ENCODE results near the gene SLC8B1. TPM values are rescaled to one million over a fixed set of nuclear protein-coding genes. Genes with fewer than 3 reads are reported as not detected.

Gene SLC8B1
- total RNA-seq, 1 donor from 2014 or later = 44.6 TPM

- Mint-ChIP-seq H3K36me3 (ENCODE audit: low read depth, unreplicated experiment) (no peaks in the 10 kb centered on the region), H3K4me1 (ENCODE audit: unreplicated experiment) (peaks cover 2% of the 10 kb centered on the region), H3K27ac (ENCODE audit: unreplicated experiment) (no peak overlapping the region), H3K9me3 (ENCODE audit: unreplicated experiment) (no peaks in the 10 kb centered on the region), H3K4me3 (ENCODE audit: unreplicated experiment) (no peak overlapping the region), H3K27me3 (ENCODE audit: unreplicated experiment) (no peaks in the 10 kb centered on the region)
- DNase-seq (ENCODE audit: low spot score) = no peak
- TF ChIP-seq CTCF (IDR thresholded peaks at IDR 0.05; ENCODE audit: unreplicated experiment) = no peak
Observed at GRCh38 chr12:113268136-113268535, 66.8 kb downstream of the SLC8B1 start.

DNA sequence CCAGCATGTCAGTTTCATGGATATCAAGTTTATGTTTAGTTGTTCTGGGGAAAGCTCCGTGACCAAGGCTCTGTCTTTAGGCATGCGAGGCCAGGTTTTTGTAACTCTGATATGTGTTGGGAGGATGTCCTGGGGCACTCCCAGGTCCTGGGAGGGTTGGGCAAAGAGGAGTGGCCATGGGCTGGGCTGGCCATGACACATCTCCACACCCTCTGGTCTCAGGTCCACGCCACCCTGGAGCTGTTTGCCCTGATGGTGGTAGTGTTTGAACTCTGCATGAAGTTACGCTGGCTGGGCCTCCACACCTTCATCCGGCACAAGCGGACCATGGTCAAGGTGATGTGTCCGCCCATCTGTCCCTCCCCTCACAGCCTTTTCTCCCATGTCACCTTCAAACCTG lies 67.3 kb downstream of the SLC8B1 start:
- no peaks in the 10 kb centered on the region for H3K36me3 Mint-ChIP-seq (ENCODE audit: low read depth, unreplicated experiment)
- TF ChIP-seq CTCF (IDR thresholded peaks at IDR 0.05; ENCODE audit: unreplicated experiment) = no peak
- no peak overlapping the region for H3K4me3 Mint-ChIP-seq (ENCODE audit: unreplicated experiment)
- no peak for DNase-seq (ENCODE audit: low spot score)
- no peaks in the 10 kb centered on the region for H3K27me3 Mint-ChIP-seq (ENCODE audit: unreplicated experiment)
- peaks cover 2% of the 10 kb centered on the region for H3K4me1 Mint-ChIP-seq (ENCODE audit: unreplicated experiment)
- H3K27ac Mint-ChIP-seq (ENCODE audit: unreplicated experiment) = no peak overlapping the region
- no peaks in the 10 kb centered on the region for H3K9me3 Mint-ChIP-seq (ENCODE audit: unreplicated experiment)

DNA sequence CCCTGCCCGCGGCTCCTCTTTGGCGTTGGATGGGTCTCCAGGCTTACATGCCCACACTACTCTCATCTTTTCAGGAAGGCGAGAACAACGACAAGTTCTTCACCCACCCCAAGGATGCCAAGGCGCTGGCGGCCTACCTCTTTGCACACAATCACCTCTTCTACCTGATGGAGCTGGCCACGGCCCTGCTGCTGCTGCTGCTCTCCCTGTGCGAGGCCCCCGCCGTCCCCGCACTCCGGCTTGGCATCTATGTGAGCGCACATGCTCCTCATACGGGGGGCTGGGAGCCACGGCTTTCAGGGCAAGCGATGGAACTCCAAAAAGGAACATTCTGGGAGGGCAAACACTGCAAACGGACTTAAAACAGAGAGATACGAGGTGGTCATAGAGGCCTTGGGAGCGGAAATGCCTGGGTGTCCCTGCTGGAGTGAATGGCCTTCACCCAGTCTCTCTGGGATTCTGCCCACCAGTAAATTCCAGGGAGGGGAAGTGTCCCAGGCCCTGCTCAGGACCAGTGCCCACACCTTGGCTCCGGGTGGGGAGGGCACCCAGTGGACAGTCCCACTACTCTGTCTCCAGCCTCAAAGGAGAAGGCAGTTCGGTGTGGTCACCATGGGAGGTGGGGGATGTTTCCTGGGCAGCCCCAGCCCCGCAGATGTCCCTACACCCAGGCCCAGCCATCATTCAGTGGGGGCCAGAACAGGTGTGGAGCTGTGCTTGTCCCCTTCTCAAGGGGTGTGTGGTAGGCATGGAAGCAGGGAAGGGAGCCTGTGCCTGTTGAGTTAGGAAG lies 68.6 kb downstream of the SLC8B1 start:
- no peaks in the 10 kb centered on the region for H3K36me3 Mint-ChIP-seq (ENCODE audit: low read depth, unreplicated experiment)
- no peak overlapping the region for H3K4me3 Mint-ChIP-seq (ENCODE audit: unreplicated experiment)
- no peaks in the 10 kb centered on the region for H3K27me3 Mint-ChIP-seq (ENCODE audit: unreplicated experiment)
- H3K27ac Mint-ChIP-seq (ENCODE audit: unreplicated experiment) = no peak overlapping the region
- no peak for DNase-seq (ENCODE audit: low spot score)
- no peak for TF ChIP-seq CTCF (IDR thresholded peaks at IDR 0.05; ENCODE audit: unreplicated experiment)
- no peaks in the 10 kb centered on the region for H3K9me3 Mint-ChIP-seq (ENCODE audit: unreplicated experiment)
- peaks cover 5% of the 10 kb centered on the region for H3K4me1 Mint-ChIP-seq (ENCODE audit: unreplicated experiment)

DNA sequence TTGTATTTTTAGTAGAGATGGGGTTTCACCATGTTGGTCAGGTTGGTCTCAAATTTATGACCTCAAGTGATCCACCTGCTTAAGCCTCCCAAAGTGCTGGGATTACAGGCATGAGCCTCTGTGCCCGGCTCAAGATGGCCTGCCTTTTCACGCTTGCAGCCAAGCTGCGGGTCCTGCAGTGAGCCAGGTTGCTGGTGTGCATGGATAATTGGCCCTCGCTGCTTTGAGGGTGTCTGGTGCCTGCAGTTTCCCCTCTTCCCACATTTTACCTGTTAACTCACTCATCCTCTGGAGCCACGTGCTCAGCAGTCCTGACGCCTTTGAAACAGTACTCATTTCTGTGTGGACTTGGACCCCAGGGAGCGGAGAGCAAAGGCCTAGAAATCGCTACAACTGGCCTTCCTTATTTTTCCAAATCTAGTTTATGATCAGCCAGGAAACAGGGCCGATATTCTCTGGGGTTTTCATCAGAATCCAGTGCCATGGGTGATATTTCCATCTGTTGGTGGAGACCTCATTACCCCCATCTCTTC lies 71.4 kb downstream of the SLC8B1 start:
- peaks cover 20% of the 10 kb centered on the region for H3K4me1 Mint-ChIP-seq (ENCODE audit: unreplicated experiment)
- no peaks in the 10 kb centered on the region for H3K27me3 Mint-ChIP-seq (ENCODE audit: unreplicated experiment)
- H3K27ac Mint-ChIP-seq (ENCODE audit: unreplicated experiment) = no peak overlapping the region
- H3K9me3 Mint-ChIP-seq (ENCODE audit: unreplicated experiment) = no peaks in the 10 kb centered on the region
- no peak for DNase-seq (ENCODE audit: low spot score)
- no peak for TF ChIP-seq CTCF (IDR thresholded peaks at IDR 0.05; ENCODE audit: unreplicated experiment)
- no peaks in the 10 kb centered on the region for H3K36me3 Mint-ChIP-seq (ENCODE audit: low read depth, unreplicated experiment)
- H3K4me3 Mint-ChIP-seq (ENCODE audit: unreplicated experiment) = no peak overlapping the region

DNA sequence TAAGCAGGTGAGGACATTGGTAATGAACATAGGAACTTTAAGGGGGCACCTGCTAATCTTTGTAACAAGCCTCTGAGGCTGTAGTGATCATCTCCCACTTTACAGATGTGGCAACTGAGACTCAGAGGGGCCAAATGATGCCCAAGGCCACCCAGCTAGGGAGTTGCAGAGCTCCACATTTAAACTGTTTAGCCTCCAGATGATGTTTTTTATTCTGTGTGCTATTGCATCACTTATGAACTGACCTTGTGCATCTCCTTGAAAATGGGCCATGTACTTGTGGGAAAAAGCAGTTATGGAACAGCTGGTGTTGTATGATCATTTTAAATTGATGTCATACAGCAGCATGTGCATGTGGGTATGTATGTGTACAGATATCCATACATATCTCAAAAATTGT lies 72.2 kb downstream of the SLC8B1 start:
- Mint-ChIP-seq H3K9me3 (ENCODE audit: unreplicated experiment) (no peaks in the 10 kb centered on the region), H3K27ac (ENCODE audit: unreplicated experiment) (no peak overlapping the region), H3K36me3 (ENCODE audit: low read depth, unreplicated experiment) (no peaks in the 10 kb centered on the region), H3K4me3 (ENCODE audit: unreplicated experiment) (no peak overlapping the region), H3K4me1 (ENCODE audit: unreplicated experiment) (peaks cover 20% of the 10 kb centered on the region), H3K27me3 (ENCODE audit: unreplicated experiment) (no peaks in the 10 kb centered on the region)
- no peak for DNase-seq (ENCODE audit: low spot score)
- TF ChIP-seq CTCF (IDR thresholded peaks at IDR 0.05; ENCODE audit: unreplicated experiment) = no peak

Data from endothelial cell (in vitro differentiated cells).